ENCODE data around the gene SMNDC1.

- TF ChIP-seq GABPA (IDR thresholded peaks at IDR 0.05 in 1 of 2, conservative IDR thresholded peaks at IDR 0.05 in 1 of 2) (no peak), CTCF (IDR thresholded peaks at IDR 0.05; ENCODE audit: low read depth, low read length, missing input control) (no peak), SP1 (IDR thresholded peaks at IDR 0.05) (no peak), REST (IDR thresholded peaks at IDR 0.05) (no peak), MAX (IDR thresholded peaks at IDR 0.05) (no peak), FOXA1 (IDR thresholded peaks at IDR 0.05) (no peak), ATF3 (IDR thresholded peaks at IDR 0.05) (no peak), JUND (IDR thresholded peaks at IDR 0.05) (no peak), RAD21 (IDR thresholded peaks at IDR 0.05) (no peak), NR2F2 (IDR thresholded peaks at IDR 0.05) (no peak), TAF1 (conservative IDR thresholded peaks at IDR 0.05) (no peak)
Measured at GRCh38 chr10:110340122-110340521, 35.4 kb upstream of the SMNDC1 start.

Data from liver (tissue), 3 donors.